Ovary (tissue), 9 donors: ENCODE data around the gene UBR1. TPM values are rescaled to one million over a fixed set of nuclear protein-coding genes. Genes with fewer than 3 reads are reported as not detected.

Experiments
- DNase-seq, 5 donors: peaks; one replicate each; pipeline ENCODE4 v3.0.0-alpha.2; 2019 to 2020
- H3K27ac ChIP-seq, 2 donors: fragments of 200-600 bp; one replicate each; pipeline versions ENCODE4 v1.5.1 to v1.8.0; 2019 to 2022
- H3K27me3 ChIP-seq: fragments of 200-600 bp; one replicate; pipeline ENCODE4 v1.8.0; 2022
- H3K36me3 ChIP-seq: fragments of 200-600 bp; sonication (generic); one replicate; pipeline ENCODE4 v1.5.1; 2019
- H3K4me1 ChIP-seq: one replicate; pipeline ENCODE4 v1.8.1; 2013; ENCODE audit warnings: mild to moderate bottlenecking, moderate library complexity; ENCODE audit not compliant: insufficient read depth
- H3K4me3 ChIP-seq: fragments of 200-600 bp; sonication (generic); one replicate; pipeline ENCODE4 v1.5.1; 2017
- H3K9me3 ChIP-seq, 2 donors: fragments of 200-600 bp in 1 of 2; sonication (generic) in 1 of 2; one replicate each; pipeline versions ENCODE4 v1.5.1 to v1.8.1; 2013 to 2019; ENCODE audit warnings: mild to moderate bottlenecking in 1 of 2, moderate library complexity in 1 of 2
- EP300 ChIP-seq: sonication (generic); formaldehyde crosslinking; IDR thresholded peaks from one replicate; pipeline ENCODE4 v1.6.1; 2017; ENCODE audit warnings: antibody characterized with exemption
- POLR2A ChIP-seq: fragments of 450-650 bp; IDR thresholded peaks from one replicate; pipeline ENCODE4 v1.6.1; 2017; ENCODE audit warnings: antibody characterized with exemption, mild to moderate bottlenecking, moderate library complexity
- WGBS, 3 donors: extraction: QIAGEN DNeasy Blood & Tissue Kit in 1 of 3; methylation state at CpG; one replicate each; pipeline versions ENCODE4 v1.1.5 to v1.1.7; 2013 to 2017; 5-methylcytosine and 5-hydroxymethylcytosine counted together
- intact Hi-C, 4 donors: fragments of 100-400 bp; cut with DNase I; formaldehyde crosslinking; loops; one replicate each; pipeline versions ENCODE4 v1.11.0 to v1.15.1; 2022 to 2023
- polyA plus RNA-seq, 2 donors: library from polyadenylated mRNA; stranded (reverse); fragments of 200-250 nt in 1 of 2; fragments of 350-450 nt in 1 of 2; fragmentation: Illumina TruSeq in 1 of 2; extraction: RNeasy Lipid Tissue Mini Kit (QIAGEN cat#74804) in 1 of 2; gene quantifications; one replicate each; pipeline ENCODE4 v1.2.3, GENCODE V29; 2013 to 2014
- total RNA-seq, 7 donors: library from RNA; depleted of rRNA in 2 of 7; stranded (reverse); fragments of >200 nt in 2 of 7; fragmentation: NEBNext Ultra II Directional in 3 of 7; extraction: Animal tissue kit (Norgen Biotek cat#: 25700) in 3 of 7; gene quantifications; one replicate each; pipeline versions ENCODE4 v1.1.0 to v1.2.4, GENCODE V29; 2016 to 2023
- TF ChIP-seq, protein P1 (sequence below), 3 donors: fragments of 450-650 bp in 2 of 3; fragments of 200-600 bp in 1 of 3; IDR thresholded peaks; one replicate each; pipeline versions ENCODE4 v1.5.1 to v1.8.0; 2016 to 2022; ENCODE audit warnings: antibody characterized with exemption in 3 of 3, mild to moderate bottlenecking in 1 of 3
- donor health status: DM: no; HTN: no; CAD: no; lungs with moderate emphysema.
- donor health status: DM: no; HTN: no; CAD: no.
- donor health status: Bipolar disorder and iron deficiency.
- donor health status: DM: yes; HTN: yes; CAD: no.
- donor health status: DM: no; HTN: no; CAD: no.
- donor health status: DM: yes; HTN: yes; CAD: no.

UBR1 gene
- total and polyA plus RNA-seq, 9 donors, result 7.5 to 34.1 (median 26.8) TPM

GRCh38 chr15:43118829-43119228, 13.0 kb upstream of the UBR1 start:
- Histone ChIP-seq H3K4me1 (no peaks in the 10 kb centered on the region), H3K9me3 (no peaks in the 10 kb centered on the region), H3K27ac (no peak overlapping the region), H3K36me3 (no peaks in the 10 kb centered on the region), H3K4me3 (no peak overlapping the region), H3K27me3 (no peaks in the 10 kb centered on the region)
- no peak for TF ChIP-seq EP300
- TF ChIP-seq, protein P1, sequence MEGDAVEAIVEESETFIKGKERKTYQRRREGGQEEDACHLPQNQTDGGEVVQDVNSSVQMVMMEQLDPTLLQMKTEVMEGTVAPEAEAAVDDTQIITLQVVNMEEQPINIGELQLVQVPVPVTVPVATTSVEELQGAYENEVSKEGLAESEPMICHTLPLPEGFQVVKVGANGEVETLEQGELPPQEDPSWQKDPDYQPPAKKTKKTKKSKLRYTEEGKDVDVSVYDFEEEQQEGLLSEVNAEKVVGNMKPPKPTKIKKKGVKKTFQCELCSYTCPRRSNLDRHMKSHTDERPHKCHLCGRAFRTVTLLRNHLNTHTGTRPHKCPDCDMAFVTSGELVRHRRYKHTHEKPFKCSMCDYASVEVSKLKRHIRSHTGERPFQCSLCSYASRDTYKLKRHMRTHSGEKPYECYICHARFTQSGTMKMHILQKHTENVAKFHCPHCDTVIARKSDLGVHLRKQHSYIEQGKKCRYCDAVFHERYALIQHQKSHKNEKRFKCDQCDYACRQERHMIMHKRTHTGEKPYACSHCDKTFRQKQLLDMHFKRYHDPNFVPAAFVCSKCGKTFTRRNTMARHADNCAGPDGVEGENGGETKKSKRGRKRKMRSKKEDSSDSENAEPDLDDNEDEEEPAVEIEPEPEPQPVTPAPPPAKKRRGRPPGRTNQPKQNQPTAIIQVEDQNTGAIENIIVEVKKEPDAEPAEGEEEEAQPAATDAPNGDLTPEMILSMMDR (IDR thresholded peaks at IDR 0.05), result no peak
- no peak for TF ChIP-seq POLR2A
- DNase-seq, result no peak
- WGBS, 3 donors, result 64 to 77% (median 67%) methylated on average over 2 of the region's 2 CpGs
- intact Hi-C loops, result no loop called here

- WGBS, 3 donors, result 39 to 45% (median 45%) methylated on average over 1 of the region's 1 CpG
- Histone ChIP-seq H3K4me1 (no peaks in the 10 kb centered on the region), H3K4me3 (no peak overlapping the region), H3K9me3 (no peaks in the 10 kb centered on the region), H3K27ac (no peak overlapping the region), H3K36me3 (no peaks in the 10 kb centered on the region), H3K27me3 (no peaks in the 10 kb centered on the region)
- no peak for DNase-seq
- intact Hi-C loops, result no loop called here
- TF ChIP-seq EP300 (no peak), POLR2A (no peak)
- TF ChIP-seq, protein P1 (IDR thresholded peaks at IDR 0.05), result no peak
Measured at GRCh38 chr15:43118286-43118685, 12.4 kb upstream of the UBR1 start.

GRCh38 chr15:43111354-43111753, 5.5 kb upstream of the UBR1 start:
- H3K9me3 ChIP-seq, result no peaks in the 10 kb centered on the region
- 55 to 68% (median 59%) methylated on average over 3 of the region's 3 CpGs for WGBS, 3 donors
- H3K36me3 ChIP-seq, result no peaks in the 10 kb centered on the region
- intact Hi-C loops, result no loop called here
- TF ChIP-seq, protein P1 (IDR thresholded peaks at IDR 0.05), result no peak
- no peak for TF ChIP-seq POLR2A
- no peak for TF ChIP-seq EP300
- H3K4me1 ChIP-seq, result no peaks in the 10 kb centered on the region
- H3K4me3 ChIP-seq, result no peak overlapping the region
- no peak overlapping the region for H3K27ac ChIP-seq
- H3K27me3 ChIP-seq, result no peaks in the 10 kb centered on the region
- no peak for DNase-seq

DNA sequence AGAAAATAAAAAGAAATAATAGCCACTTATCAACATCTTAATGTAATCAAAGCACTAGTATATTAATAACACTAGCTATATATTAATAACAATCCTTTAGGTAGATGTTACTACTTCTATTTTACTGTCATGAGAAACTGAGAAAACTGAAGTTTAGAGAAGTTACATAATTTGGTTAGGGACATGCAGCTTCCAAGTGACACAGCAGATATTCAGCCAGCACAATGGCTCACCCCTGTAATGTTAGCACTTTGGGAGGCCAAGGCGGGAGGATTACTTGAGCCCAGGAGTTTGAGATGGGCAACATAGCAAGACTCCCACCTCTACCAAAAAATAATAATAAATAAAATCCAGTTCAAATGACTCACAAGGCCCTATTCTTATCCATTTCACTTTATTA, 1.9 kb upstream of the UBR1 start:
- H3K4me3 ChIP-seq, result no peak overlapping the region
- H3K4me1 ChIP-seq, result peaks cover 4% of the 10 kb centered on the region
- no peaks in the 10 kb centered on the region for H3K27me3 ChIP-seq
- intact Hi-C loops, result no loop called here
- TF ChIP-seq EP300 (no peak), POLR2A (no peak)
- TF ChIP-seq, protein P1 (IDR thresholded peaks at IDR 0.05), result no peak
- H3K27ac ChIP-seq, result no peak overlapping the region
- H3K9me3 ChIP-seq, result no peaks in the 10 kb centered on the region
- no peak for DNase-seq
- 83 to 92% (median 83%) methylated on average over 1 of the region's 1 CpG for WGBS, 3 donors
- H3K36me3 ChIP-seq, result no peaks in the 10 kb centered on the region

GRCh38 chr15:43106486-43106829, 620 bp upstream of the UBR1 start:
- intact Hi-C loops, result no loop called here
- peaks cover 4% of the 10 kb centered on the region for H3K4me1 ChIP-seq
- TF ChIP-seq POLR2A (no peak), EP300 (no peak)
- TF ChIP-seq, protein P1 (IDR thresholded peaks at IDR 0.05), result no peak
- peak overlapping the region in 1 of 2 donors; percentile 78 for H3K27ac ChIP-seq
- no peaks in the 10 kb centered on the region for H3K36me3 ChIP-seq
- 21 to 25% (median 22%) methylated on average over 7 of the region's 7 CpGs for WGBS, 3 donors
- H3K27me3 ChIP-seq, result no peaks in the 10 kb centered on the region
- no peaks in the 10 kb centered on the region for H3K9me3 ChIP-seq
- no peak for DNase-seq
- H3K4me3 ChIP-seq, result peak overlapping the region; percentile 85
